Measurements from ENCODE around the gene ORC4.

Gene ORC4

GRCh38 chr2:148020111-148021058, at the start of gene ORC4:
TSS of gene ORC4 (minus strand) at chr2:148020737. CDS start at chr2:147975958, 44,779 bp downstream.
- peak; percentile 98 for DNase-seq (ENCODE audit: low spot score)

GRCh38 chr2:148067801-148068200, 47.3 kb upstream of the ORC4 start:
- DNase-seq (ENCODE audit: low spot score), result no peak

GRCh38 chr2:148065936-148066335, 45.4 kb upstream of the ORC4 start:
- DNase-seq (ENCODE audit: low spot score), result no peak

GRCh38 chr2:148063633-148064032, 43.1 kb upstream of the ORC4 start:
- no peak for DNase-seq (ENCODE audit: low spot score)

GRCh38 chr2:148058641-148059040, 38.1 kb upstream of the ORC4 start:
- DNase-seq (ENCODE audit: low spot score), result no peak

- no peak for DNase-seq (ENCODE audit: low spot score)
Measured at GRCh38 chr2:148052687-148053086, 32.1 kb upstream of the ORC4 start.

- no peak for DNase-seq (ENCODE audit: low spot score)
Measured at GRCh38 chr2:148049284-148049683, 28.7 kb upstream of the ORC4 start.

GRCh38 chr2:148048475-148049221, 28.1 kb upstream of the ORC4 start:
- DNase-seq (ENCODE audit: low spot score), result no peak

- no peak for DNase-seq (ENCODE audit: low spot score)
Measured at GRCh38 chr2:148046802-148047201, 26.3 kb upstream of the ORC4 start.

- no peak for DNase-seq (ENCODE audit: low spot score)
Measured at GRCh38 chr2:148044322-148044721, 23.8 kb upstream of the ORC4 start.

GRCh38 chr2:148042219-148042618, 21.7 kb upstream of the ORC4 start:
- no peak for DNase-seq (ENCODE audit: low spot score)

- no peak for DNase-seq (ENCODE audit: low spot score)
Measured at GRCh38 chr2:148039783-148040182, 19.2 kb upstream of the ORC4 start.

- DNase-seq (ENCODE audit: low spot score), result no peak
Measured at GRCh38 chr2:148032215-148032614, 11.7 kb upstream of the ORC4 start.

- no peak for DNase-seq (ENCODE audit: low spot score)
Measured at GRCh38 chr2:148031152-148031551, 10.6 kb upstream of the ORC4 start.

GRCh38 chr2:148028781-148029180, 8.2 kb upstream of the ORC4 start:
- no peak for DNase-seq (ENCODE audit: low spot score)

- DNase-seq (ENCODE audit: low spot score), result no peak
Measured at GRCh38 chr2:148027822-148028221, 7.3 kb upstream of the ORC4 start.

GRCh38 chr2:148026573-148026972, 6.0 kb upstream of the ORC4 start:
- DNase-seq (ENCODE audit: low spot score), result no peak

- peak; percentile 23 for DNase-seq (ENCODE audit: low spot score)
Measured at GRCh38 chr2:148023861-148024260, 3.3 kb upstream of the ORC4 start.

GRCh38 chr2:148022882-148023281, 2.3 kb upstream of the ORC4 start:
- DNase-seq (ENCODE audit: low spot score), result no peak

- no peak for DNase-seq (ENCODE audit: low spot score)
Measured at GRCh38 chr2:148022351-148022750, 1.8 kb upstream of the ORC4 start.

- DNase-seq (ENCODE audit: low spot score), result no peak
Measured at GRCh38 chr2:148021886-148022285, 1.3 kb upstream of the ORC4 start.

GRCh38 chr2:148021059-148021861, 723 bp upstream of the ORC4 start, which contains the start of gene MBD5:
TSS of gene MBD5 (plus strand) at chr2:148021091.
- DNase-seq (ENCODE audit: low spot score), result no peak
